Neural cell (in vitro differentiated cells): Measurements from ENCODE around the gene TGFBR3.

ENCODE experiments used
- EP300 ChIP-seq: fragments of 450-650 bp; conservative IDR thresholded peaks from 2 replicates; pipeline ENCODE4 v1.6.1; 2014; ENCODE audit warnings: antibody characterized with exemption, mild to moderate bottlenecking, moderate library complexity; ENCODE audit not compliant: poor library complexity, severe bottlenecking
- EZH2 ChIP-seq: fragments of 200-600, 300-800 bp; shearing (Covaris generic), sonication (generic); IDR thresholded peaks from 2 replicates; pipeline ENCODE4 v1.6.1; 2014; ENCODE audit warnings: antibody characterized with exemption, low read length, borderline replicate concordance, mild to moderate bottlenecking; ENCODE audit not compliant: insufficient read depth, poor library complexity, severe bottlenecking
- MXI1 ChIP-seq: fragments of 450-650 bp; conservative IDR thresholded peaks from 2 replicates; pipeline ENCODE4 v1.6.1; 2014; ENCODE audit warnings: antibody characterized with exemption, mild to moderate bottlenecking; ENCODE audit not compliant: poor library complexity, severe bottlenecking
- POLR2AphosphoS5 ChIP-seq: IDR thresholded peaks from 2 replicates; pipeline ENCODE4 v1.6.1; 2012
- RAD21 ChIP-seq: fragments of 450-650 bp; conservative IDR thresholded peaks from 2 replicates; pipeline ENCODE4 v1.6.1; 2014; ENCODE audit warnings: antibody characterized with exemption, mild to moderate bottlenecking, moderate library complexity
- SMC3 ChIP-seq: fragments of 450-650 bp; conservative IDR thresholded peaks from 2 replicates; pipeline ENCODE4 v1.6.1; 2014; ENCODE audit warnings: antibody characterized with exemption, mild to moderate bottlenecking, moderate library complexity; ENCODE audit not compliant: poor library complexity
- TF ChIP-seq, protein P1 (sequence below): fragments of 450-650 bp; IDR thresholded peaks from 2 replicates; pipeline ENCODE4 v1.5.1; 2014; ENCODE audit warnings: antibody characterized with exemption, mild to moderate bottlenecking, moderate library complexity; ENCODE audit not compliant: poor library complexity, severe bottlenecking
- TF ChIP-seq, protein P2 (sequence below): IDR thresholded peaks from 2 replicates; pipeline ENCODE4 v1.6.1; 2012; ENCODE audit warnings: borderline replicate concordance

DNA sequence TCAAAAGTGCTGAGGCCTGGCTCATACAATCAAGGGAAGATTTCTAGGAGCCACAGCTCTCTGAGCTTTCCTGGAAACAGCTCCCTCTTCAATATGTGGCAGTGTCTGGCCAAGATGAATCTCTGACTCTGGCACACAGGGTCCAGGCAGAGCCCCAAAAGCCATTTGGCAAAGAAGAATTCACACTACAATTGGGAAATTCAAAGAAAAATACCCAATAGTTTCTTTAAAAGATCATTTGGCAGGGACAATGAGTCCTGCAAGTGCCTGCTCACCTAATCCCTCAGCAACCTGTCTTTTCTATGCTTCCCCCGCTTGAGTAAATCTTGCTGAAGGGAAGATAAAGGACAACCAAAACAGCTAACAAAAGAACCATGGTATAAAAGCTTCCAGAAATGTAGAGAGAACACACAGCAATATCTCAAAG lies 124.6 kb downstream of the TGFBR3 start:
- TF ChIP-seq, protein P1, sequence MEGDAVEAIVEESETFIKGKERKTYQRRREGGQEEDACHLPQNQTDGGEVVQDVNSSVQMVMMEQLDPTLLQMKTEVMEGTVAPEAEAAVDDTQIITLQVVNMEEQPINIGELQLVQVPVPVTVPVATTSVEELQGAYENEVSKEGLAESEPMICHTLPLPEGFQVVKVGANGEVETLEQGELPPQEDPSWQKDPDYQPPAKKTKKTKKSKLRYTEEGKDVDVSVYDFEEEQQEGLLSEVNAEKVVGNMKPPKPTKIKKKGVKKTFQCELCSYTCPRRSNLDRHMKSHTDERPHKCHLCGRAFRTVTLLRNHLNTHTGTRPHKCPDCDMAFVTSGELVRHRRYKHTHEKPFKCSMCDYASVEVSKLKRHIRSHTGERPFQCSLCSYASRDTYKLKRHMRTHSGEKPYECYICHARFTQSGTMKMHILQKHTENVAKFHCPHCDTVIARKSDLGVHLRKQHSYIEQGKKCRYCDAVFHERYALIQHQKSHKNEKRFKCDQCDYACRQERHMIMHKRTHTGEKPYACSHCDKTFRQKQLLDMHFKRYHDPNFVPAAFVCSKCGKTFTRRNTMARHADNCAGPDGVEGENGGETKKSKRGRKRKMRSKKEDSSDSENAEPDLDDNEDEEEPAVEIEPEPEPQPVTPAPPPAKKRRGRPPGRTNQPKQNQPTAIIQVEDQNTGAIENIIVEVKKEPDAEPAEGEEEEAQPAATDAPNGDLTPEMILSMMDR: no peak
- TF ChIP-seq SMC3 (no peak), EZH2 (no peak), EP300 (no peak), POLR2AphosphoS5 (no peak), MXI1 (no peak), RAD21 (no peak)
- TF ChIP-seq, protein P2, sequence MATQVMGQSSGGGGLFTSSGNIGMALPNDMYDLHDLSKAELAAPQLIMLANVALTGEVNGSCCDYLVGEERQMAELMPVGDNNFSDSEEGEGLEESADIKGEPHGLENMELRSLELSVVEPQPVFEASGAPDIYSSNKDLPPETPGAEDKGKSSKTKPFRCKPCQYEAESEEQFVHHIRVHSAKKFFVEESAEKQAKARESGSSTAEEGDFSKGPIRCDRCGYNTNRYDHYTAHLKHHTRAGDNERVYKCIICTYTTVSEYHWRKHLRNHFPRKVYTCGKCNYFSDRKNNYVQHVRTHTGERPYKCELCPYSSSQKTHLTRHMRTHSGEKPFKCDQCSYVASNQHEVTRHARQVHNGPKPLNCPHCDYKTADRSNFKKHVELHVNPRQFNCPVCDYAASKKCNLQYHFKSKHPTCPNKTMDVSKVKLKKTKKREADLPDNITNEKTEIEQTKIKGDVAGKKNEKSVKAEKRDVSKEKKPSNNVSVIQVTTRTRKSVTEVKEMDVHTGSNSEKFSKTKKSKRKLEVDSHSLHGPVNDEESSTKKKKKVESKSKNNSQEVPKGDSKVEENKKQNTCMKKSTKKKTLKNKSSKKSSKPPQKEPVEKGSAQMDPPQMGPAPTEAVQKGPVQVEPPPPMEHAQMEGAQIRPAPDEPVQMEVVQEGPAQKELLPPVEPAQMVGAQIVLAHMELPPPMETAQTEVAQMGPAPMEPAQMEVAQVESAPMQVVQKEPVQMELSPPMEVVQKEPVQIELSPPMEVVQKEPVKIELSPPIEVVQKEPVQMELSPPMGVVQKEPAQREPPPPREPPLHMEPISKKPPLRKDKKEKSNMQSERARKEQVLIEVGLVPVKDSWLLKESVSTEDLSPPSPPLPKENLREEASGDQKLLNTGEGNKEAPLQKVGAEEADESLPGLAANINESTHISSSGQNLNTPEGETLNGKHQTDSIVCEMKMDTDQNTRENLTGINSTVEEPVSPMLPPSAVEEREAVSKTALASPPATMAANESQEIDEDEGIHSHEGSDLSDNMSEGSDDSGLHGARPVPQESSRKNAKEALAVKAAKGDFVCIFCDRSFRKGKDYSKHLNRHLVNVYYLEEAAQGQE: no peak
